HEK293 (cell line): ENCODE results near the gene KLHL13.

Source experiments
- HIC1 ChIP-seq: fragments of 450-650 bp; formaldehyde crosslinking; IDR thresholded peaks from 2 replicates; pipeline ENCODE4 v1.5.1; 2016; ENCODE audit warnings: missing biosample characterization, missing genetic modification characterization
- TCF7L2 ChIP-seq: IDR thresholded peaks from 2 replicates; pipeline ENCODE4 v1.6.1; 2011; ENCODE audit warnings: low read depth, mild to moderate bottlenecking, inconsistent platforms, low read length, moderate library complexity, borderline replicate concordance
- YY1 ChIP-seq: fragments of 450-650 bp; formaldehyde crosslinking; IDR thresholded peaks from 2 replicates; pipeline ENCODE4 v1.5.1; 2018; ENCODE audit warnings: missing biosample characterization, missing genetic modification characterization
- ZBTB8A ChIP-seq: fragments of 450-650 bp; formaldehyde crosslinking; IDR thresholded peaks from 2 replicates; pipeline ENCODE4 v1.5.1; 2016; ENCODE audit warnings: missing biosample characterization, missing genetic modification characterization
- ZNF19 ChIP-seq: fragments of 450-650 bp; formaldehyde crosslinking; IDR thresholded peaks from 2 replicates; pipeline ENCODE4; 2016; ENCODE audit warnings: missing biosample characterization, missing genetic modification characterization, low read depth
- ZNF239 ChIP-seq: fragments of 450-650 bp; formaldehyde crosslinking; IDR thresholded peaks from 2 replicates; pipeline ENCODE4 v1.5.1; 2016; ENCODE audit warnings: missing biosample characterization, missing genetic modification characterization
- ZNF24 ChIP-seq: fragments of 450-650 bp; formaldehyde crosslinking; IDR thresholded peaks from 2 replicates; pipeline ENCODE4 v1.5.1; 2016; ENCODE audit warnings: missing biosample characterization, missing genetic modification characterization
- ZNF26 ChIP-seq: fragments of 450-650 bp; formaldehyde crosslinking; IDR thresholded peaks from 2 replicates; pipeline ENCODE4 v1.5.1; 2016; ENCODE audit warnings: missing biosample characterization, missing genetic modification characterization
- ZNF488 ChIP-seq: fragments of 450-650 bp; formaldehyde crosslinking; IDR thresholded peaks from 2 replicates; pipeline ENCODE4 v1.5.1; 2016; ENCODE audit warnings: missing biosample characterization, missing genetic modification characterization
- ZNF510 ChIP-seq: fragments of 450-650 bp; formaldehyde crosslinking; IDR thresholded peaks from 2 replicates; pipeline ENCODE4 v1.5.1; 2018; ENCODE audit warnings: mild to moderate bottlenecking, missing genetic modification characterization, missing biosample characterization; ENCODE audit not compliant: insufficient replicate concordance
- ZNF76 ChIP-seq: fragments of 450-650 bp; formaldehyde crosslinking; IDR thresholded peaks from 2 replicates; pipeline ENCODE4; 2016; ENCODE audit warnings: low read depth, missing biosample characterization, missing genetic modification characterization, borderline replicate concordance
- TF ChIP-seq, protein P1 (sequence below): fragments of 450-650 bp; formaldehyde crosslinking; IDR thresholded peaks from 2 replicates; pipeline ENCODE4 v1.5.1; 2016; ENCODE audit warnings: missing biosample characterization, missing genetic modification characterization
- TF ChIP-seq, protein P2 (sequence below): fragments of 450-650 bp; formaldehyde crosslinking; IDR thresholded peaks from 2 replicates; pipeline ENCODE4 v1.5.1; 2016; ENCODE audit warnings: missing biosample characterization, missing genetic modification characterization, low read depth
- TF ChIP-seq, protein P3 (sequence below): fragments of 450-650 bp; formaldehyde crosslinking; IDR thresholded peaks from 2 replicates; pipeline ENCODE4 v1.5.1; 2016; ENCODE audit warnings: missing biosample characterization, missing genetic modification characterization

DNA sequence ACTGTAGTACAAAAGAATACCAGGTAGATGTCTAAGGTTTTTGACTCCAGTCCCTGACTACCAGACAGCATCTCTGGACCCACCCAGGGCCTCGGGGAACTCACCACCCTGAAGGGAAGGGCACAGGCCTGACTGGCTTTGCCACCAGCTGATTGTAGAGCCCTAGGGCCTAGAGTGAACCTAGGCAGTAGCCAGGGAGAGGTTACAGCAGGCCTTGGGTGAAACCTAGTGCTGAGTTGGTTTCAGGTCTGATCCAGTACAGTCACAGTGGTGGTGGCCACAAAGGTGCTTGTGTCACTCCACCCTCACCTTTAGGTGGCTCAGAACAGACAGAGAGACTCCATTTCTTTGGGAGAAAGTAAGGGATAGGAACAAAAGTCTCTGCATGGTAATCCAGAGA is 244.8 kb downstream of the KLHL13 start:
- TF ChIP-seq, protein P1, sequence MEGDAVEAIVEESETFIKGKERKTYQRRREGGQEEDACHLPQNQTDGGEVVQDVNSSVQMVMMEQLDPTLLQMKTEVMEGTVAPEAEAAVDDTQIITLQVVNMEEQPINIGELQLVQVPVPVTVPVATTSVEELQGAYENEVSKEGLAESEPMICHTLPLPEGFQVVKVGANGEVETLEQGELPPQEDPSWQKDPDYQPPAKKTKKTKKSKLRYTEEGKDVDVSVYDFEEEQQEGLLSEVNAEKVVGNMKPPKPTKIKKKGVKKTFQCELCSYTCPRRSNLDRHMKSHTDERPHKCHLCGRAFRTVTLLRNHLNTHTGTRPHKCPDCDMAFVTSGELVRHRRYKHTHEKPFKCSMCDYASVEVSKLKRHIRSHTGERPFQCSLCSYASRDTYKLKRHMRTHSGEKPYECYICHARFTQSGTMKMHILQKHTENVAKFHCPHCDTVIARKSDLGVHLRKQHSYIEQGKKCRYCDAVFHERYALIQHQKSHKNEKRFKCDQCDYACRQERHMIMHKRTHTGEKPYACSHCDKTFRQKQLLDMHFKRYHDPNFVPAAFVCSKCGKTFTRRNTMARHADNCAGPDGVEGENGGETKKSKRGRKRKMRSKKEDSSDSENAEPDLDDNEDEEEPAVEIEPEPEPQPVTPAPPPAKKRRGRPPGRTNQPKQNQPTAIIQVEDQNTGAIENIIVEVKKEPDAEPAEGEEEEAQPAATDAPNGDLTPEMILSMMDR (tag by site-specific recombination) = no peak
- TF ChIP-seq ZBTB8A (tag by site-specific recombination) (no peak), ZNF76 (tag by site-specific recombination) (no peak), ZNF239 (tag by site-specific recombination) (no peak), HIC1 (tag by site-specific recombination) (no peak), ZNF26 (tag by site-specific recombination) (no peak), ZNF510 (tag by site-specific recombination) (no peak), YY1 (tag by site-specific recombination) (no peak), ZNF488 (tag by site-specific recombination) (no peak), TCF7L2 (no peak), ZNF19 (tag by site-specific recombination) (no peak), ZNF24 (tag by site-specific recombination) (no peak)
- TF ChIP-seq, protein P2, sequence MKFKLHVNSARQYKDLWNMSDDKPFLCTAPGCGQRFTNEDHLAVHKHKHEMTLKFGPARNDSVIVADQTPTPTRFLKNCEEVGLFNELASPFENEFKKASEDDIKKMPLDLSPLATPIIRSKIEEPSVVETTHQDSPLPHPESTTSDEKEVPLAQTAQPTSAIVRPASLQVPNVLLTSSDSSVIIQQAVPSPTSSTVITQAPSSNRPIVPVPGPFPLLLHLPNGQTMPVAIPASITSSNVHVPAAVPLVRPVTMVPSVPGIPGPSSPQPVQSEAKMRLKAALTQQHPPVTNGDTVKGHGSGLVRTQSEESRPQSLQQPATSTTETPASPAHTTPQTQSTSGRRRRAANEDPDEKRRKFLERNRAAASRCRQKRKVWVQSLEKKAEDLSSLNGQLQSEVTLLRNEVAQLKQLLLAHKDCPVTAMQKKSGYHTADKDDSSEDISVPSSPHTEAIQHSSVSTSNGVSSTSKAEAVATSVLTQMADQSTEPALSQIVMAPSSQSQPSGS (tag by site-specific recombination) = no peak
- TF ChIP-seq, protein P3, sequence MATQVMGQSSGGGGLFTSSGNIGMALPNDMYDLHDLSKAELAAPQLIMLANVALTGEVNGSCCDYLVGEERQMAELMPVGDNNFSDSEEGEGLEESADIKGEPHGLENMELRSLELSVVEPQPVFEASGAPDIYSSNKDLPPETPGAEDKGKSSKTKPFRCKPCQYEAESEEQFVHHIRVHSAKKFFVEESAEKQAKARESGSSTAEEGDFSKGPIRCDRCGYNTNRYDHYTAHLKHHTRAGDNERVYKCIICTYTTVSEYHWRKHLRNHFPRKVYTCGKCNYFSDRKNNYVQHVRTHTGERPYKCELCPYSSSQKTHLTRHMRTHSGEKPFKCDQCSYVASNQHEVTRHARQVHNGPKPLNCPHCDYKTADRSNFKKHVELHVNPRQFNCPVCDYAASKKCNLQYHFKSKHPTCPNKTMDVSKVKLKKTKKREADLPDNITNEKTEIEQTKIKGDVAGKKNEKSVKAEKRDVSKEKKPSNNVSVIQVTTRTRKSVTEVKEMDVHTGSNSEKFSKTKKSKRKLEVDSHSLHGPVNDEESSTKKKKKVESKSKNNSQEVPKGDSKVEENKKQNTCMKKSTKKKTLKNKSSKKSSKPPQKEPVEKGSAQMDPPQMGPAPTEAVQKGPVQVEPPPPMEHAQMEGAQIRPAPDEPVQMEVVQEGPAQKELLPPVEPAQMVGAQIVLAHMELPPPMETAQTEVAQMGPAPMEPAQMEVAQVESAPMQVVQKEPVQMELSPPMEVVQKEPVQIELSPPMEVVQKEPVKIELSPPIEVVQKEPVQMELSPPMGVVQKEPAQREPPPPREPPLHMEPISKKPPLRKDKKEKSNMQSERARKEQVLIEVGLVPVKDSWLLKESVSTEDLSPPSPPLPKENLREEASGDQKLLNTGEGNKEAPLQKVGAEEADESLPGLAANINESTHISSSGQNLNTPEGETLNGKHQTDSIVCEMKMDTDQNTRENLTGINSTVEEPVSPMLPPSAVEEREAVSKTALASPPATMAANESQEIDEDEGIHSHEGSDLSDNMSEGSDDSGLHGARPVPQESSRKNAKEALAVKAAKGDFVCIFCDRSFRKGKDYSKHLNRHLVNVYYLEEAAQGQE (tag by site-specific recombination) = no peak
